ENCODE measurements around the gene JAK1. TPM values are rescaled to one million over a fixed set of nuclear protein-coding genes. Genes with fewer than 3 reads are reported as not detected.

JAK1 gene
- total RNA-seq, 1 experiment from 2014 or later: 44.1 TPM

- DNase-seq: no peak
- no peaks in the 10 kb centered on the region for H3K36me3 ChIP-seq (ENCODE audit: low read depth, low read length)
- no peak overlapping the region for H3K9ac ChIP-seq (ENCODE audit: low read length)
- ChIA-PET CTCF (no interaction called here), POLR2A (ENCODE audit: unreplicated experiment) (no interaction called here)
- H3K79me2 ChIP-seq (ENCODE audit: low read length): no peaks in the 10 kb centered on the region
- no peaks in the 10 kb centered on the region for H3F3A ChIP-seq (ENCODE audit: low read length, unreplicated experiment)
- H3K9me3 ChIP-seq (ENCODE audit: low read length): no peaks in the 10 kb centered on the region
- H3K4me2 ChIP-seq (ENCODE audit: low read length): no peak overlapping the region
- BruUV-seq (replicated peaks): no TSS peak
- H3K27ac ChIP-seq (ENCODE audit: low read length): no peak overlapping the region
- no peak overlapping the region for H2AFZ ChIP-seq (ENCODE audit: low read length)
- ATAC-seq: no peak
- intact Hi-C loops (cut with micrococcal nuclease): no loop called here
- TF ChIP-seq EZH2phosphoT487 (IDR thresholded peaks at IDR 0.05; ENCODE audit: borderline replicate concordance, low read length): no peak
- TF ChIP-seq, protein P1, sequence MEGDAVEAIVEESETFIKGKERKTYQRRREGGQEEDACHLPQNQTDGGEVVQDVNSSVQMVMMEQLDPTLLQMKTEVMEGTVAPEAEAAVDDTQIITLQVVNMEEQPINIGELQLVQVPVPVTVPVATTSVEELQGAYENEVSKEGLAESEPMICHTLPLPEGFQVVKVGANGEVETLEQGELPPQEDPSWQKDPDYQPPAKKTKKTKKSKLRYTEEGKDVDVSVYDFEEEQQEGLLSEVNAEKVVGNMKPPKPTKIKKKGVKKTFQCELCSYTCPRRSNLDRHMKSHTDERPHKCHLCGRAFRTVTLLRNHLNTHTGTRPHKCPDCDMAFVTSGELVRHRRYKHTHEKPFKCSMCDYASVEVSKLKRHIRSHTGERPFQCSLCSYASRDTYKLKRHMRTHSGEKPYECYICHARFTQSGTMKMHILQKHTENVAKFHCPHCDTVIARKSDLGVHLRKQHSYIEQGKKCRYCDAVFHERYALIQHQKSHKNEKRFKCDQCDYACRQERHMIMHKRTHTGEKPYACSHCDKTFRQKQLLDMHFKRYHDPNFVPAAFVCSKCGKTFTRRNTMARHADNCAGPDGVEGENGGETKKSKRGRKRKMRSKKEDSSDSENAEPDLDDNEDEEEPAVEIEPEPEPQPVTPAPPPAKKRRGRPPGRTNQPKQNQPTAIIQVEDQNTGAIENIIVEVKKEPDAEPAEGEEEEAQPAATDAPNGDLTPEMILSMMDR (conservative IDR thresholded peaks at IDR 0.05; ENCODE audit: low read depth, low read length): no peak
- no peak for TF ChIP-seq EZH2 (IDR thresholded peaks at IDR 0.05; ENCODE audit: low read length, unreplicated experiment)
- H3K9me2 ChIP-seq (replicated peaks; ENCODE audit: low read length): no peaks in the 10 kb centered on the region
- H3K4me1 ChIP-seq (ENCODE audit: insufficient read depth, low read length): no peaks in the 10 kb centered on the region
- H4K20me1 ChIP-seq (ENCODE audit: low read length): no peaks in the 10 kb centered on the region
- no peak overlapping the region for H3K4me3 ChIP-seq (ENCODE audit: low read length)
- no peaks in the 10 kb centered on the region for H3K27me3 ChIP-seq (ENCODE audit: low read length)
Observed at GRCh38 chr1:64975740-64976139, 9.4 kb upstream of the JAK1 start.

DNA sequence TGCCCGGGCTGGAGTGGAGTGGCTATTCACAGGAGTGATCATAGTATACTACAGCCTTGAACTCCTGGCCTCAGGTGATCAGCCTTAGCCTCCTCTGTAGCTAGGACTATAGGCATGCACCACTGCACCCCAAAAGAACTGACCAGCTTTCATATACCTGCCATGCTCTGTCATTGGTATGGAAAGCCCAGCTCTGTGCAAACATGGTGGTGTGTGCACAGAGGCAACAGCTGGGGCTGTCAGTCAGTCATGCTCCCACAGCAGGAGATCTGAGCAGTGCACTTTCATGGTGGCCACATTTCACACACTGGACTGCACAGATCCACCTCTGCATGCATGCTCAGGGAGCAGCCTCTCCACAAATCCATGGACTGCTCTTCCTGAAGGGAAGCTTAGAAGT lies 8.8 kb upstream of the JAK1 start:
- no TSS peak for BruUV-seq (replicated peaks)
- H3K9me3 ChIP-seq (ENCODE audit: low read length): no peaks in the 10 kb centered on the region
- H3K4me2 ChIP-seq (ENCODE audit: low read length): no peak overlapping the region
- ATAC-seq (no peak), DNase-seq (no peak)
- intact Hi-C loops (cut with micrococcal nuclease): no loop called here
- CTCF ChIA-PET: interaction anchor here (0.7 kb wide), 1 partner anchor 114 kb away, joined by 3 read pairs; no protein-coding TSS in a partner anchor
- H3F3A ChIP-seq (ENCODE audit: low read length, unreplicated experiment): no peaks in the 10 kb centered on the region
- H2AFZ ChIP-seq (ENCODE audit: low read length): no peak overlapping the region
- H3K27me3 ChIP-seq (ENCODE audit: low read length): no peaks in the 10 kb centered on the region
- POLR2A ChIA-PET (ENCODE audit: unreplicated experiment): no interaction called here
- no peak overlapping the region for H3K27ac ChIP-seq (ENCODE audit: low read length)
- no peaks in the 10 kb centered on the region for H3K4me1 ChIP-seq (ENCODE audit: insufficient read depth, low read length)
- H3K9me2 ChIP-seq (replicated peaks; ENCODE audit: low read length): no peaks in the 10 kb centered on the region
- no peak overlapping the region for H3K4me3 ChIP-seq (ENCODE audit: low read length)
- H3K79me2 ChIP-seq (ENCODE audit: low read length): no peaks in the 10 kb centered on the region
- H4K20me1 ChIP-seq (ENCODE audit: low read length): no peaks in the 10 kb centered on the region
- TF ChIP-seq, protein P1 (conservative IDR thresholded peaks at IDR 0.05; ENCODE audit: low read depth, low read length): no peak
- TF ChIP-seq EZH2phosphoT487 (IDR thresholded peaks at IDR 0.05; ENCODE audit: borderline replicate concordance, low read length) (no peak), EZH2 (IDR thresholded peaks at IDR 0.05; ENCODE audit: low read length, unreplicated experiment) (no peak)
- no peaks in the 10 kb centered on the region for H3K36me3 ChIP-seq (ENCODE audit: low read depth, low read length)
- H3K9ac ChIP-seq (ENCODE audit: low read length): no peak overlapping the region

GRCh38 chr1:64974288-64974825 lies 8.0 kb upstream of the JAK1 start:
- H3K27me3 ChIP-seq (ENCODE audit: low read length): no peaks in the 10 kb centered on the region
- ChIA-PET POLR2A (ENCODE audit: unreplicated experiment) (no interaction called here), CTCF (interaction anchor here (0.7 kb wide), 1 partner anchor 113 kb away, joined by 3 read pairs; no protein-coding TSS in a partner anchor)
- no peak overlapping the region for H3K27ac ChIP-seq (ENCODE audit: low read length)
- no peak overlapping the region for H3K4me3 ChIP-seq (ENCODE audit: low read length)
- ATAC-seq (no peak), DNase-seq (no peak)
- no peaks in the 10 kb centered on the region for H3K9me3 ChIP-seq (ENCODE audit: low read length)
- no peaks in the 10 kb centered on the region for H3K36me3 ChIP-seq (ENCODE audit: low read depth, low read length)
- no peak overlapping the region for H2AFZ ChIP-seq (ENCODE audit: low read length)
- no peaks in the 10 kb centered on the region for H4K20me1 ChIP-seq (ENCODE audit: low read length)
- TF ChIP-seq, protein P1 (conservative IDR thresholded peaks at IDR 0.05; ENCODE audit: low read depth, low read length): no peak
- TF ChIP-seq EZH2phosphoT487 (IDR thresholded peaks at IDR 0.05; ENCODE audit: borderline replicate concordance, low read length) (no peak), EZH2 (IDR thresholded peaks at IDR 0.05; ENCODE audit: low read length, unreplicated experiment) (no peak)
- intact Hi-C loops (cut with micrococcal nuclease): no loop called here
- H3K9me2 ChIP-seq (replicated peaks; ENCODE audit: low read length): no peaks in the 10 kb centered on the region
- H3F3A ChIP-seq (ENCODE audit: low read length, unreplicated experiment): no peaks in the 10 kb centered on the region
- no peak overlapping the region for H3K4me2 ChIP-seq (ENCODE audit: low read length)
- no TSS peak for BruUV-seq (replicated peaks)
- H3K79me2 ChIP-seq (ENCODE audit: low read length): no peaks in the 10 kb centered on the region
- no peaks in the 10 kb centered on the region for H3K4me1 ChIP-seq (ENCODE audit: insufficient read depth, low read length)
- H3K9ac ChIP-seq (ENCODE audit: low read length): no peak overlapping the region

All from PC-3 (cell line).